Lower leg skin (tissue), 4 donors: Measurements from ENCODE around the gene WASF3. TPM values are rescaled to one million over a fixed set of nuclear protein-coding genes. Genes with fewer than 3 reads are reported as not detected.

Experiments
- DNase-seq, 2 donors: peaks; one replicate each; pipeline ENCODE4 v3.0.0-alpha.2; 2019; ENCODE audit warnings: low spot score in 2 of 2
- H3K4me3 ChIP-seq: fragments of 200-600 bp; sonication (generic); 2 replicates; pipeline ENCODE4 v1.5.1; 2017; ENCODE audit warnings: mild to moderate bottlenecking, low read depth; ENCODE audit not compliant: poor library complexity, severe bottlenecking
- CTCF ChIP-seq, 3 donors: fragments of 450-650 bp; IDR thresholded peaks; one replicate each; pipeline ENCODE4 v1.5.1; 2016; ENCODE audit warnings: antibody characterized with exemption in 3 of 3, mild to moderate bottlenecking in 3 of 3, moderate library complexity in 2 of 3
- POLR2A ChIP-seq, 2 donors: fragments of 450-650 bp; IDR thresholded peaks; one replicate each; pipeline ENCODE4 v1.6.1; 2016 to 2017; ENCODE audit warnings: antibody characterized with exemption in 2 of 2, mild to moderate bottlenecking in 1 of 2, moderate library complexity in 1 of 2
- WGBS, 2 donors: methylation state at CpG; one replicate each; pipeline ENCODE4 v1.1.5; 2018; 5-methylcytosine and 5-hydroxymethylcytosine counted together
- intact Hi-C: fragments of 100-400 bp; cut with DNase I; formaldehyde crosslinking; loops from one replicate; pipeline ENCODE4 v1.15.0; 2023; ENCODE audit warnings: low total_unique reads
- total RNA-seq, 4 donors: library from RNA; depleted of rRNA; stranded (reverse); fragments of >200 nt; gene quantifications; one replicate each; pipeline ENCODE4 v1.1.0, GENCODE V29; 2016

The WASF3 gene
- total RNA-seq, 4 donors from 2014 or later: 3.4 to 12.8 (median 6.7) TPM

GRCh38 chr13:26599403-26599802 lies 41.9 kb downstream of the WASF3 start:
- H3K4me3 ChIP-seq: no peak overlapping the region
- TF ChIP-seq POLR2A (IDR thresholded peaks at IDR 0.05) (no peak), CTCF (IDR thresholded peaks at IDR 0.05) (no peak)
- intact Hi-C loops: no loop called here
- DNase-seq: no peak
- 81 to 93% methylated on average over 1 of the region's 1 CpG for WGBS, 2 donors

- intact Hi-C loops: no loop called here
- DNase-seq: no peak
- WGBS, 2 donors: 81 to 83% methylated on average over 1 of the region's 1 CpG
- TF ChIP-seq POLR2A (IDR thresholded peaks at IDR 0.05): no peak
- TF ChIP-seq CTCF (IDR thresholded peaks at IDR 0.05): no peak
- no peak overlapping the region for H3K4me3 ChIP-seq
Measured at GRCh38 chr13:26599860-26600259, 42.4 kb downstream of the WASF3 start.

- intact Hi-C loops: no loop called here
- TF ChIP-seq CTCF (IDR thresholded peaks at IDR 0.05): no peak
- no peak for TF ChIP-seq POLR2A (IDR thresholded peaks at IDR 0.05)
- H3K4me3 ChIP-seq: no peak overlapping the region
- DNase-seq: peak in 1 of 2 donors; percentile 18
- WGBS, 2 donors: 63 to 70% methylated on average over 1 of the region's 1 CpG
Measured at GRCh38 chr13:26600343-26600742, 42.9 kb downstream of the WASF3 start.

- 50 to 51% methylated on average over 2 of the region's 2 CpGs for WGBS, 2 donors
- intact Hi-C loops: no loop called here
- TF ChIP-seq POLR2A (IDR thresholded peaks at IDR 0.05) (no peak), CTCF (IDR thresholded peaks at IDR 0.05) (no peak)
- no peak for DNase-seq
- H3K4me3 ChIP-seq: no peak overlapping the region
Measured at GRCh38 chr13:26601669-26602068, 44.2 kb downstream of the WASF3 start.

- 86 to 87% methylated on average over 3 of the region's 3 CpGs for WGBS, 2 donors
- intact Hi-C loops: no loop called here
- H3K4me3 ChIP-seq: no peak overlapping the region
- TF ChIP-seq POLR2A (IDR thresholded peaks at IDR 0.05) (no peak), CTCF (IDR thresholded peaks at IDR 0.05) (no peak)
- no peak for DNase-seq
Measured at GRCh38 chr13:26602783-26603182, 45.3 kb downstream of the WASF3 start.

- intact Hi-C loops: no loop called here
- peak; percentile 49 to 88 for DNase-seq
- H3K4me3 ChIP-seq: no peak overlapping the region
- TF ChIP-seq CTCF (IDR thresholded peaks at IDR 0.05): no peak
- no peak for TF ChIP-seq POLR2A (IDR thresholded peaks at IDR 0.05)
- 59 to 62% methylated on average over 3 of the region's 3 CpGs for WGBS, 2 donors
Measured at GRCh38 chr13:26604784-26605545, 47.5 kb downstream of the WASF3 start.
